ENCODE measurements around the gene TRPM1.
A peak's percentile ranks its signal among the peaks of the same experiment; 100 is the strongest.

The TRPM1 gene

DNA sequence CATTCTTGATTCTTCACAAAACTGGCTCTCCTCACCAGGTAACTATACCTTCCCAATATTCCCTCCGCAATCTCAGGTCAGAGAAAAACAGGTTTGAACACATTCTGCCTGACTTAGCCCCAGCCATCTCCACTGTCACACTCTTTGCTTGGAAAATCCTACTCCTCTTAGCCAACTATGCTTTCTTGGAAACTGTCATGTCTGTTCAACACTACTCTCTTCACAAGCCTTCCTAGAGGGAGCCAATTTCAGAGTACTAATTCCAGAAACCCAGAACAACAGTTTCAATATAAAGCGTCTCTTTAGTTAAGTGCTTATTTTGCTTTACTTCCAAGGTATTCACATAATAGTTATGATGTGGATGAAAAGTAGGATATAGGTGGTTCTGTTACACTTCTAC lies 131.8 kb downstream of the TRPM1 start:
- no peak for DNase-seq (ENCODE audit: low spot score)

DNA sequence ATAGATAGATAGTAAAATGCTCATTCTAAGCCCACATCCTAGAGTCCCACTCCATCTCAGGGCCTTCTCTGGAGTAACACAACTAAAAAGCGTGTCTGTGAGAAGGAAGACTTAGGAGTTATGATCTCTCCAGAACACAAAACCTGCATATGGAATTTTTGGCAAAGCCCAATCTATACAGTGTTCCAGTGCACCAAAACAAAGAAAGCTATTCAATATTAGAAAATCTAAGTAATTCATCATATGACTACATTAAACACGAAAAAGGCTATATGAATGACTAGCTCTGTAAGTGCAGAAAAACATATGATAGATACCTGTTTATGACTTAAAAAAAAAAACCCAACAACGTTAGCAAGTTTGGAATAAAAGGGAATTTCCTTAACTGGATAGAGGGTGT lies 137.8 kb downstream of the TRPM1 start:
- no peak for DNase-seq (ENCODE audit: low spot score)

DNA sequence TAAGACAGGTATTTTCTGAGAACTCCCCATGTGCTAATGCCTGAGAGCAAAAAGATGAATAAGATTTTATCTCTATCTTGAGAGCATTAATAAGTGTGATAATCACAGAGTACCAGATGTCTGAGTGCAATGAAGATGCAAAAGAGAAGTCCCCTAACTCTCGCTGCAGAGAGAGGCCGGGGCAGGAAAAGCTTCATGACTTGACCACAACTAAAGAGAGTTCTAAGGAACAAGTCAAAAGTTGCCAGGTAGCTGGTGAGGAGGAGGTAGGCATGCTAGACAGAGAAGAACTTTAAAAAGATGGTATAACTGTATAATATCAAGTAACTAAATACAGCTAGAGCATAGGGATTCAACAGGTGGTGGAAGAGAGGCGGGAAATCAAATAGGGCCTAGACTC lies 138.9 kb downstream of the TRPM1 start:
- no peak for DNase-seq (ENCODE audit: low spot score)

DNA sequence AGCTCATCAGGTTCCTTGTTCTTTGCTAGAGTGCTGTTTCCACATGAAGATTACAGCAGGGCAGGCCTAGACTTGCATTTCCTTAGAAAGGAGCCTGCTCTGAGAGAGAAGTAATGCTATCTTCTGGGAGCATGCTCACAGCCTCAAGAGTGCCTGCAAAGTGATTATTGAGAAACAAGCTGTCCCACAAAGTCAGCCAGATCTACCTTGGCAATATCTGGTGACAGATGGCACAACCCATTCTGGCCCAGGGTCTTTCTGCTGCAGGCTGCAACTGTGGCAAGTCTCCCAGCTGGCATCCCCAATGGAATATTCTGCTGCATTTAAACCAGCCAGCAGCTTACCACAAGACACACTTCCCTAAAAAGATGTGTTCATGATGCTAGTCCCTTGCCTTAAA lies 139.4 kb downstream of the TRPM1 start:
- DNase-seq (ENCODE audit: low spot score): no peak

DNA sequence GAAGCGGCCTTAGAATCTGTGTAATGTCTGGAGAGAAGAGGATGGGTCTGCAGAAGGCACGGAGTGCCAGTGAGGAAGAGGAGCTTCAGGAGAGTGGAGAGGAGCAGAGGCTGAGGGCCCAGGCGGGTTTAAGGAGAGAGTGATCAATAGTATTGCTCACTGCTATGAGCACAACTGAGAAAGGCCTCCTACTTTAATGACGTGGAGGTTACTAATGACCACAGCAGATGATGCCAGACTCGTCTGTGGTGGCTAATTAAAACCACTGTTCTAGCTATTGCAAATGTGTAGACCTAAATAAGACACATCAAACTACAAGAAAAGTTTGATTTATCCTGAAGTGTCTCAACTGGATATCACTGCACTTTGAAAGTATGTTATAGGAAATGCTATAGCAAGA lies 143.3 kb downstream of the TRPM1 start:
- DNase-seq (ENCODE audit: low spot score): no peak

DNA sequence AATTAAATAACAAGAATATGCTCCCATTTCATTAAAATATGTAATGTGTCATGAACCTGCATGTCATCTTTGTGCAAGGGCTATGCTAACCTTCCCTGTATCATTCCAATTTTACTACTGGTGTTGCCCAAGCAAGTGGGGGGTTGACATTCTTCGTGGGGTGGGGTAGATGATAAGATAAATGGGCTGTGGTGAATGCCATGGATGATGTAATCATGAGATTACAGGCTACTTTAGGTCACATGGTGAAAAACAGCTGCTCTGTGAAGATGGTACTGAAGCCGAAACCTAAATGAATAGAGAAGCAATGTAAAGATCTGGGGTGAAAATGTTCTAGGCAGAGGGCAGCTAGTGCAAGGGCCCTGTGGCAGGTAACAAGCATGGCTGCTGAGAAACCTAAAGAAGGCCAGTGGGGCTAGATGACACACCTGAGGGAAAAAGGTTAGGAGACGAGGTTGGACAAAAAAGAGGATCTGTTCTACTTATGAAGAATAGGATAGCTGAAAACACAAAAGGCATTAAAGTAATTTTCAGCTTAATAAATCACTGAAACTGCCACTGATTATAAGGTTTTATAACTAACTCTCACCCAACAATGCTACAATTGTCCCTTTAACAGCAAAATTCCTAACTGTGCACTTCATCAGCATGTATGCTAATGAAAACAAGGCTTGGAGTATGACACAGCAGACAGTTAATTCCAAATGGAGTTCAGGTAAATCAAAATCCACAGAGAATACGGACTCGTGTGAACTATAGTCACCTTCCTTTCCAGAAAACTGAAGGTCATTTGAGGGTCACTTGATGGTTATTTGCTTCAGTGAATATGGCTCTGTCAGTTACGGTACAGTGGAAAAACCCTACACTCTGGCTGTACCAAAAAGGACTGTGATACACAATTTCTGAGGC lies 145.1 kb downstream of the TRPM1 start:
- no peak for DNase-seq (ENCODE audit: low spot score)

DNA sequence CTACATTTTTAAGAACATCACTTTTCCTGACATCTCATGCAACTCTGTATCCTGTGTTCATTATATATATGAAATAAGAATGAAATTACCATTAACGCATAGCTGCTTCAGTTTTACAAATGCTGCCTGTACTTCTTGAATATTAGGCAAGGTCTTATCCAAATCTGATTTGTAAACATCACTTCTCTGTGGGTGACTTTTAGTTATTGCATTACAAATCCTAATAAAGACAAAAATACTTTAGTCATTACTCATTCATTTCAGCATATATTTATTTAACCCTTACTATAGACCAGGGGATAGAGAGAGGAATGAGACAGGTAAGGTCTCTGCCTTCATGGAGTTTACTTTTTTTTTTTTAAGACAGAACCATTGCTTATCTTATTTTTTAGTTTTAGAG lies 146.9 kb downstream of the TRPM1 start:
- peak; percentile 5 for DNase-seq (ENCODE audit: low spot score)

DNA sequence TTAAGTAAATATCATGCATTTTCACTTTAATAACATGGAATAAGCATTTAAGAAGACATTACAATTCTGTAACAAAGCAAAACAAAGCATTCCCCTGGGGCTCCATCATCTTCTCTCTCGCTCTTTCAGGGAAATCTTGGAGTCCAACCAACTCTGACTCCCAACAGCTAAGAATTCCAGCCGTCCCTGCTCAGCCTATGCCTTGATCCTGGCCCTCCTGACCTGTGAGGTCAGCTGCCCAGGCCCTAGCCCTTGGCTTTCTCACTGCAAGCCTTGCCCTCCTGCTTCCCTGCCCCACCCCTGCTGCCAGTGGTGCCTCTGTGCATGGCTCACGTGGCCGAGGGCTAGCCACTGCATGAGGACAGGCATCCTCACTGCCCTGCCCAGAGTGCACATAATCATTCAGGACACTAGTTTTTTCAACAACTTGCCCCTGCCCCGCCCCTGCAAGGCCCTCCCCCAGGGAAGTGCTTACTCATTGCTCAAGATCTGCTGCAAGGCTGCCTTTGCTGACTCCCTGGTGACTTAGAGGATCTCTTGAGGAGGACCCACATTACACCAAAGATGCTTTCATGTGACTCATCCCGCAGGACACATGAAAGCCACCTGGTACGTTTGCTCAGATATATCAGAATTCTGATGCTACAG lies 147.7 kb downstream of the TRPM1 start:
- DNase-seq (ENCODE audit: low spot score): peak; percentile 79

DNA sequence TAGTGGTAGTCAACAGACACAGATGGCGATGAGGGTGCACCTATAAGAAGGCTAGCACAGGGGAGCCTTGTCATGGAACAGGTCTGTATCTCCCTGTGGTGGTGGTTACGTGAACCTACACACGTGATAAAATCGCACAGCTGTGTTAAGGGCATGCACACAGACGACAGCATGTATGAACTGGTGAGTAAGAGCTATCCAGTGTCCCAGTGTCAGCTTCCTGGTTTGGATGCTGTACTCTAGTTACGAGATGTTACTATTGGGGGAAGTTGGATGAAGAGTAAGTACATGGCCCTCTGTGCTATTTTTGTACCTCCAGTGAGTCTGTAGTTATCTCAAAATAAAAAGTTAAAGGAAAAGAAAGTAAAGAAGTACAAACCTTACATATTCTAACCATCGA lies 148.3 kb downstream of the TRPM1 start:
- no peak for DNase-seq (ENCODE audit: low spot score)
